Spleen (tissue), 11 donors: ENCODE data around the gene KCNK13. TPM values are rescaled to one million over a fixed set of nuclear protein-coding genes. Genes with fewer than 3 reads are reported as not detected.
"Not testable (repeated sequence)": the region's sequence is repeated elsewhere in the genome, so short reads cannot be mapped to it uniquely, and the experiment has no call there.

Experiments
- DNase-seq: peaks from one replicate; pipeline ENCODE4 v3.0.0-alpha.2; 2020
- H3K27ac ChIP-seq, 8 donors: fragments of 200-600 bp; sonication (generic) in 7 of 8; 1 replicate in 4 of 8; 2 replicates in 4 of 8; pipeline versions ENCODE4 v1.5.0 to v1.8.0; 2016 to 2021; ENCODE audit warnings: inconsistent platforms in 4 of 8, mild to moderate bottlenecking in 4 of 8, moderate library complexity in 1 of 8
- H3K27me3 ChIP-seq, 7 donors: fragments of 200-600 bp; sonication (generic) in 6 of 7; replicated peaks in 1 of 7; 1 replicate in 4 of 7; 2 replicates in 3 of 7; pipeline versions ENCODE4 v1.5.0 to v1.8.0; 2016 to 2021; ENCODE audit warnings: inconsistent platforms in 3 of 7, mild to moderate bottlenecking in 1 of 7
- H3K36me3 ChIP-seq, 6 donors: fragments of 200-600 bp; sonication (generic) in 5 of 6; 1 replicate in 4 of 6; 2 replicates in 2 of 6; pipeline versions ENCODE4 v1.5.0 to v1.8.0; 2016 to 2021; ENCODE audit warnings: inconsistent platforms in 2 of 6
- H3K4me1 ChIP-seq, 6 donors: fragments of 200-600 bp; sonication (generic) in 5 of 6; 1 replicate in 3 of 6; 2 replicates in 3 of 6; pipeline versions ENCODE4 v1.5.0 to v1.8.0; 2016 to 2021; ENCODE audit warnings: inconsistent platforms in 3 of 6
- H3K4me3 ChIP-seq, 8 donors: fragments of 200-600 bp; sonication (generic) in 7 of 8; 1 replicate in 4 of 8; 2 replicates in 4 of 8; pipeline versions ENCODE4 v1.5.0 to v1.8.0; 2016 to 2021; ENCODE audit warnings: inconsistent platforms in 4 of 8, mild to moderate bottlenecking in 4 of 8, moderate library complexity in 2 of 8
- H3K9me3 ChIP-seq, 8 donors: fragments of 200-600 bp; sonication (generic) in 7 of 8; 1 replicate in 4 of 8; 2 replicates in 4 of 8; pipeline versions ENCODE4 v1.5.0 to v1.8.0; 2016 to 2021; ENCODE audit warnings: inconsistent platforms in 4 of 8
- CTCF ChIP-seq, 11 experiments: fragments of 200-600 bp in 7 of 11; fragments of 450-650 bp in 4 of 11; sonication (generic) in 4 of 11; IDR thresholded peaks in 8 of 11; conservative IDR thresholded peaks in 3 of 11; 1 replicate in 7 of 11; 2 replicates in 4 of 11; pipeline versions ENCODE4 v1.4.0 to v1.8.0; 2016 to 2021; ENCODE audit warnings: antibody characterized with exemption in 11 of 11, inconsistent platforms in 4 of 11, mild to moderate bottlenecking in 1 of 11
- POLR2A ChIP-seq, 3 donors: fragments of 450-650 bp; IDR thresholded peaks; one replicate each; pipeline ENCODE4 v1.5.1; 2017; ENCODE audit warnings: antibody characterized with exemption in 3 of 3, mild to moderate bottlenecking in 1 of 3
- POLR2AphosphoS5 ChIP-seq, 3 donors: sonication (generic); formaldehyde crosslinking; IDR thresholded peaks; one replicate each; pipeline ENCODE4 v1.5.1; 2017; ENCODE audit warnings: antibody characterized with exemption in 3 of 3
- WGBS, 5 donors: extraction: QIAGEN DNeasy Blood & Tissue Kit in 3 of 5; methylation state at CpG; one replicate each; pipeline versions ENCODE4 v1.1.5 to v1.1.7; 2013 to 2018; 5-methylcytosine and 5-hydroxymethylcytosine counted together
- intact Hi-C: fragments of 100-400 bp; cut with DNase I; formaldehyde crosslinking; loops from one replicate; pipeline ENCODE4 v1.15.0; 2023; ENCODE audit warnings: low total_unique reads
- polyA plus RNA-seq, 3 donors: library from polyadenylated mRNA; stranded (reverse); fragments of 200-250 nt; gene quantifications; one replicate each; pipeline ENCODE4 v1.2.1, GENCODE V29; 2013
- total RNA-seq, 7 donors: library from RNA; depleted of rRNA in 3 of 7; stranded (reverse); fragments of >200 nt in 3 of 7; fragmentation: NEBNext Ultra II Directional in 4 of 7; extraction: Animal tissue kit (Norgen Biotek cat#: 25700) in 4 of 7; gene quantifications; one replicate each; pipeline versions ENCODE4 v1.1.0 to v1.2.1, GENCODE V29; 2016 to 2021
- donor health status: healthy with polysubstance abuse.
- donor health status: DM: no; HTN: no; CAD: no; lungs with moderate emphysema.
- donor health status: DM: no; HTN: no; CAD: no.
- donor health status: Bipolar disorder and iron deficiency.
- donor health status: healthy.
- donor health status: DM: no; HTN: no; CAD: no.
- donor health status: DM: yes; HTN: yes; CAD: no.

KCNK13 gene
- total and polyA plus RNA-seq, 10 donors, result 0.33 to 1.4 (median 0.94) TPM

DNA sequence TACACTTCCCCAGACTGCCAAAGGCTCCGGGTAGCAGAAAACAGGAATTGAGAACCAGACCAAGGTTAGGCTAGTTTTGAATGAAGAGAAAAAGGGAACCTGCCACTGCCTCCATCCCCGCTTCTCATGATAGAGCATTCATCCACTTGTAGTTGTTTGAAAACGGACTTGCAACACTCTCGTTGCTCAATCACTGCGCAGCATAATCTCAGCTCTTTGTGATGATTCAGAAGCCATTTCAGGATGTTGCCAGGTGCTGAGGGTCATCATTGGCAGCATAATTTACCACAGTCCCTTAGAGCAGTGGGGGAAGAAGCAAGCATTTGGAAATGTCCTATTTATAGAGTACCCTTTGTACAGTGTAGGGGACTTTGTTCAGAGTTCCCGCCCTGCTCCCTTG lies 25.6 kb downstream of the KCNK13 start:
- TF ChIP-seq POLR2A (IDR thresholded peaks at IDR 0.05) (no peak), CTCF (IDR thresholded peaks at IDR 0.05 in 8 of 11, conservative IDR thresholded peaks at IDR 0.05 in 3 of 11) (no peak), POLR2AphosphoS5 (IDR thresholded peaks at IDR 0.05) (peak in 1 of 3 donors; percentile 51)
- 35 to 55% (median 42%) methylated on average over 6 of the region's 6 CpGs for WGBS, 5 donors
- no peak for DNase-seq

DNA sequence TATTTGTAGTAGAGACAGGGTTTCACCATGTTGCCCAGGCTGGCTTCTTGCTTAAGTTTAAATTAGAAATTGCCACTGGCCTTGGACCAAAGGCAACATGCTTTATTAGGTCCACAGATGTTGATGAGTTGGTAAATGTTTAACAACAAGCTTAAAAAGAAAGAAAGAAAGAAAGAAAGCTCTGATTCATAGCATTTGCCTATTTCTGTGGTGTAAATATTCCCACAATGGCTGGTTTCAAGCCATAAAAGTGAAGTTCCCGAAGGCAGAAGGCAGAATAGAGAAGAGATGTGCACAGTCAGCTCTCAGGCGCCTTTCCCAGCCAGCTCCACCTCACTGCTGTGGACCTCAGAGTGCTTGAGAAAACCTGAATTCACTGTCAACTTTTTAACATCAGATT lies 26.4 kb downstream of the KCNK13 start:
- no peaks in the 10 kb centered on the region for H3K36me3 ChIP-seq
- H3K9me3 ChIP-seq, result no peaks in the 10 kb centered on the region
- peaks cover 0 to 17% (median 0%) of the 10 kb centered on the region in 7 donors for H3K27me3 ChIP-seq
- intact Hi-C loops, result no loop called here
- H3K27ac ChIP-seq, result no peak overlapping the region
- peaks cover 0 to 5% (median 0%) of the 10 kb centered on the region in 6 donors for H3K4me1 ChIP-seq
- DNase-seq, result no peak
- TF ChIP-seq POLR2A (IDR thresholded peaks at IDR 0.05) (no peak), CTCF (IDR thresholded peaks at IDR 0.05 in 8 of 11, conservative IDR thresholded peaks at IDR 0.05 in 3 of 11) (no peak), POLR2AphosphoS5 (IDR thresholded peaks at IDR 0.05) (no peak)
- H3K4me3 ChIP-seq, result no peak overlapping the region
- 75 to 89% (median 80%) methylated on average over 2 of the region's 2 CpGs for WGBS, 5 donors

More for the DNA sequence above, 25.6 kb downstream of the KCNK13 start:
- H3K9me3 ChIP-seq, result no peaks in the 10 kb centered on the region
- H3K36me3 ChIP-seq, result no peaks in the 10 kb centered on the region
- H3K4me3 ChIP-seq, result no peak overlapping the region
- H3K27me3 ChIP-seq, result peaks cover 0 to 16% (median 0%) of the 10 kb centered on the region in 7 donors
- peak overlapping the region in 1 of 8 donors; percentile 26 for H3K27ac ChIP-seq
- H3K4me1 ChIP-seq, result peaks cover 0 to 5% (median 0%) of the 10 kb centered on the region in 6 donors
- intact Hi-C loops, result no loop called here

DNA sequence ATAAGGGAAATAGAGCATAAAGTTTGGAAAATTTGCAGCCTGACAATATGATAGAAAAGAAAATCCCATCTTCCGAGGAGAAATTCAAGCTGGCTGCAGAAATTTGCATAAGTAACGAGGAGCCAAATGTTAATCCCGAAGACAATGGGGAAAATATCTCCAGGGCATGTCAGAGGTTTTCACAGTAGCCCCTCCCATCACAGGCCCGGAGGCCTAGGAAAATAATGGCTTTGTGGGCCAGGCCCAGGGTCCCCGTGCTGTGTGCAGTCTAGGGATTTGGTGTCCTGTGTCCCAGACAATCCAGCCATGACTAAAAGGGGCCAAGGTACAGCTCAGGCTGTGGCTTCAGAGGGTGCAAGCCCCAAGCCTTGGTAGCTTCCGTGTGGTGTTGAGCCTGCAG lies 27.7 kb downstream of the KCNK13 start:
- H3K36me3 ChIP-seq, H3K4me1 ChIP-seq, H3K4me3 ChIP-seq, H3K27ac ChIP-seq, H3K9me3 ChIP-seq, DNase-seq, intact Hi-C loops: not testable (repeated sequence)
- WGBS, 5 donors, result 55 to 67% (median 57%) methylated on average over 6 of the region's 6 CpGs
- peaks cover 0 to 24% (median 0%) of the 10 kb centered on the region in 7 donors for H3K27me3 ChIP-seq

- Histone ChIP-seq H3K27me3 (peaks cover 0 to 24% (median 0%) of the 10 kb centered on the region in 7 donors), H3K36me3 (no peaks in the 10 kb centered on the region), H3K27ac (no peak overlapping the region), H3K4me1 (peaks cover 0 to 5% (median 0%) of the 10 kb centered on the region in 6 donors), H3K9me3 (no peaks in the 10 kb centered on the region), H3K4me3 (no peak overlapping the region)
- WGBS, 5 donors, result 16 to 69% (median 62%) methylated on average over 1 of the region's 1 CpG
- DNase-seq, result no peak
- intact Hi-C loops, result no loop called here
- no peak for TF ChIP-seq POLR2AphosphoS5 (IDR thresholded peaks at IDR 0.05)
- no peak for TF ChIP-seq POLR2A (IDR thresholded peaks at IDR 0.05)
- TF ChIP-seq CTCF (IDR thresholded peaks at IDR 0.05 in 8 of 11, conservative IDR thresholded peaks at IDR 0.05 in 3 of 11), result no peak
These were observed 29.6 kb downstream of the KCNK13 start for GRCh38 chr14:90091393-90091792.
